DND-41 (cell line): Measurements from ENCODE around the gene MAFG.

Experiments used
- ATAC-seq: fragments of 200-7000 bp; cut with Tn5 transposase; 3 replicates; pipeline ENCODE4 v1.9.1; 2021; ENCODE audit warnings: low read depth; ENCODE audit not compliant: insufficient read depth
- DNase-seq: peaks from one replicate; pipeline ENCODE4 v3.0.0-alpha.2; 2020
- H2AFZ ChIP-seq: 2 replicates; pipeline ENCODE4 v1.6.0; 2012; ENCODE audit warnings: low read depth, low read length
- H3K27ac ChIP-seq: 2 replicates; pipeline ENCODE4 v1.5.1; 2012; ENCODE audit warnings: low read length, inconsistent platforms
- H3K27me3 ChIP-seq: fragments of 200-600 bp; sonication (generic); 2 replicates; pipeline ENCODE4 v1.6.0; 2012; ENCODE audit warnings: low read length, mild to moderate bottlenecking, inconsistent platforms; ENCODE audit not compliant: insufficient read depth, poor library complexity
- H3K36me3 ChIP-seq: 2 replicates; pipeline ENCODE4 v1.5.1; 2012; ENCODE audit warnings: low read length, inconsistent platforms; ENCODE audit not compliant: insufficient read depth
- H3K4me1 ChIP-seq: 2 replicates; pipeline ENCODE4 v1.5.1; 2012; ENCODE audit warnings: mild to moderate bottlenecking, low read length; ENCODE audit not compliant: insufficient read depth
- H3K4me2 ChIP-seq: 2 replicates; pipeline ENCODE4 v1.6.0; 2012; ENCODE audit warnings: mild to moderate bottlenecking, moderate library complexity, low read length, inconsistent platforms; ENCODE audit not compliant: insufficient read depth
- H3K4me3 ChIP-seq, 2 experiments: fragments of 200-600 bp in 1 of 2; shearing (Covaris generic) in 1 of 2; 2 replicates each; pipeline ENCODE4 v1.5.1; 2012 to 2016; ENCODE audit warnings: inconsistent platforms in 2 of 2, low read length in 2 of 2, mild to moderate bottlenecking in 2 of 2, low read depth in 1 of 2, moderate library complexity in 1 of 2
- H3K79me2 ChIP-seq: 2 replicates; pipeline ENCODE4 v1.6.0; 2012; ENCODE audit warnings: low read length, inconsistent platforms; ENCODE audit not compliant: insufficient read depth
- H3K9ac ChIP-seq: 2 replicates; pipeline ENCODE4 v1.6.0; 2012; ENCODE audit warnings: low read depth, mild to moderate bottlenecking, inconsistent platforms, low read length, moderate library complexity
- H3K9me3 ChIP-seq: 2 replicates; pipeline ENCODE4 v1.5.1; 2012; ENCODE audit warnings: low read length, moderate library complexity, mild to moderate bottlenecking, inconsistent platforms; ENCODE audit not compliant: insufficient read depth, severe bottlenecking
- H4K20me1 ChIP-seq: 2 replicates; pipeline ENCODE4 v1.6.0; 2012; ENCODE audit warnings: low read length; ENCODE audit not compliant: insufficient read depth
- CTCF ChIP-seq: IDR thresholded peaks from 2 replicates; pipeline ENCODE4 v1.5.1; 2012; ENCODE audit warnings: borderline replicate concordance, low read length, moderate library complexity, mild to moderate bottlenecking; ENCODE audit not compliant: poor library complexity, severe bottlenecking; ENCODE audit errors: extremely low read depth
- EZH2 ChIP-seq: IDR thresholded peaks from 3 replicates; pipeline ENCODE4 v1.6.1; 2012; ENCODE audit warnings: borderline replicate concordance, low read depth, mild to moderate bottlenecking, moderate library complexity, low read length, inconsistent platforms; ENCODE audit not compliant: severe bottlenecking

The MAFG gene

GRCh38 chr17:81889602-81890001, 37.9 kb downstream of the MAFG start:
- Histone ChIP-seq H3K36me3 (peaks cover 75% of the 10 kb centered on the region), H3K4me1 (peaks cover 56% of the 10 kb centered on the region), H3K27ac (peak overlapping the region; percentile 93), H3K27me3 (no peaks in the 10 kb centered on the region), H3K4me2 (peak overlapping the region; percentile 94), H3K9ac (peak overlapping the region; percentile 97), H3K79me2 (peaks cover 93% of the 10 kb centered on the region), H3K4me3 (peak overlapping the region; percentile 86 to 100; a peak in 3 of 4 replicates), H3K9me3 (no peaks in the 10 kb centered on the region), H2AFZ (no peak overlapping the region), H4K20me1 (peaks cover 59% of the 10 kb centered on the region)
- DNase-seq (no peak), ATAC-seq (no peak)
- TF ChIP-seq EZH2 = no peak
- no peak for TF ChIP-seq CTCF

- peak overlapping the region; percentile 97 for H3K9ac ChIP-seq
- H3K27me3 ChIP-seq = no peaks in the 10 kb centered on the region
- TF ChIP-seq CTCF (no peak), EZH2 (no peak)
- peak overlapping the region in 1 of 2 experiments; percentile 86; a peak in 2 of 4 replicates for H3K4me3 ChIP-seq
- H3K36me3 ChIP-seq = peaks cover 75% of the 10 kb centered on the region
- H4K20me1 ChIP-seq = peaks cover 64% of the 10 kb centered on the region
- H3K27ac ChIP-seq = peak overlapping the region; percentile 93; the same call in 1 of the 2 replicates
- H3K9me3 ChIP-seq = no peaks in the 10 kb centered on the region
- H2AFZ ChIP-seq = no peak overlapping the region
- H3K79me2 ChIP-seq = peaks cover 93% of the 10 kb centered on the region
- H3K4me1 ChIP-seq = peaks cover 52% of the 10 kb centered on the region
- peak overlapping the region; percentile 94 for H3K4me2 ChIP-seq
- DNase-seq = no peak
- ATAC-seq = no peak
These were observed 38.4 kb downstream of the MAFG start for GRCh38 chr17:81888988-81889595.

DNA sequence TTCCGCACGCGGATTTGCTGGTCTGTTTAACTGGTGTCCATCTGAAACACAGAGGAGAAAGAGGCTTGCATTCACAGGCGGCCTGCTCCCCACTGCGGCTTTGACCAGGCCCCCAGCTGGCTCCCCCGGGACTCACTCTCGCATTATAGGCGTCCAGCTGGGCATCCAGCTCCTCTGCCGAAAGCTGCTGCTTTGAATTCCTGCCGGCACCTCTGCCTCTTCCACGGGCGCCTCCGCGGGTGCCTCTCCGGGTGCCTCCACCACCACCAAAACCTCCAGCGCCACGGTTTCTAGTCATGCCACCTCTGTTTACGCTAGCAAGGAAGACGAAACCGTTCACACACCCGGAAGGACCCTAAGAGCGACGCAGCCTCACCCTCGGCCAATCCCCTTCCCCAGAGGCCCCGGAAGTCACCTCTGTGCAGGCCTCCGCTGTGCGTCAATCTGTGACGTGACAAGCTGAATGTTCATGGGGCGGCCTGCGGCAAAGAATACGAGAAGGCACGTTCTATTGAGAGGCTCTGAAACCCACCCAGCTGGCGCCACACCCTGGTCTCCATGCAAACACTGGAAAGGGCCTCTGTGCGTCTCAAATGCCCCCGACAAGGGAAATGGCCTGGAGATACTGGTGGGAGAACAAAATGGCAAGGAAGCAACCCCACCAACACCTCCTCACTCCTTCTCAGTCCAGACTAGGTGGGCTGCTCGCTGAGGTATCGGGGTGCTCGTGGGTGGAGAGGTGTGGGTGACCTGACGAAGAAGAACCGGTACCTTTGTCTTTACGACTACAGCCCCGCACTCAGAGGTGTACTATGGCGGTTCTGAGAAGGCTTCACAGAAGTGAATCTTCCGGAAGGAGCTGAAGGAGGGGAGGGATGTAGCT, 39.2 kb downstream of the MAFG start:
- peaks cover 89% of the 10 kb centered on the region for H3K79me2 ChIP-seq
- no peak for DNase-seq
- H2AFZ ChIP-seq = no peak overlapping the region
- no peaks in the 10 kb centered on the region for H3K27me3 ChIP-seq
- no peaks in the 10 kb centered on the region for H3K9me3 ChIP-seq
- H3K36me3 ChIP-seq = peaks cover 72% of the 10 kb centered on the region
- no peak for TF ChIP-seq EZH2
- no peak for TF ChIP-seq CTCF
- H4K20me1 ChIP-seq = peaks cover 67% of the 10 kb centered on the region
- peaks cover 46% of the 10 kb centered on the region for H3K4me1 ChIP-seq
- H3K4me3 ChIP-seq = no peak overlapping the region
- peak overlapping the region; percentile 94 for H3K4me2 ChIP-seq
- H3K9ac ChIP-seq = no peak overlapping the region; the same call in 1 of the 2 replicates
- ATAC-seq = no peak
- H3K27ac ChIP-seq = no peak overlapping the region
